GM23338 (cell line): ENCODE results near the gene CTDP1. TPM values are rescaled to one million over a fixed set of nuclear protein-coding genes. Genes with fewer than 3 reads are reported as not detected.

Source experiments
- ATAC-seq: fragments of 200-7000 bp; cut with Tn5 transposase; 3 replicates; pipeline ENCODE4 v1.9.1; 2020
- DNase-seq: peaks from one replicate; pipeline ENCODE4 v3.0.0-alpha.2; 2015; ENCODE audit warnings: low spot score
- H2AFZ ChIP-seq: fragments of 200-600 bp; sonication (generic); 2 replicates; pipeline ENCODE4 v1.8.0; 2016; ENCODE audit warnings: antibody characterized with exemption, mild to moderate bottlenecking, moderate library complexity
- H3F3A ChIP-seq: fragments of 200-600 bp; sonication (generic); replicated peaks from 2 replicates; pipeline ENCODE4 v1.8.0; 2017; ENCODE audit warnings: antibody characterized with exemption, mixed run types, low read depth
- H3K27ac ChIP-seq: fragments of 200-600 bp; sonication (generic); 2 replicates; pipeline ENCODE4 v1.6.1; 2016; ENCODE audit warnings: low read depth
- H3K27me3 ChIP-seq: fragments of 200-600 bp; sonication (generic); 2 replicates; pipeline ENCODE4 v1.8.0; 2016; ENCODE audit warnings: mild to moderate bottlenecking, mixed run types, moderate library complexity; ENCODE audit not compliant: insufficient read depth
- H3K36me3 ChIP-seq: fragments of 200-600 bp; sonication (generic); 2 replicates; pipeline ENCODE4 v1.8.0; 2016; ENCODE audit warnings: mild to moderate bottlenecking; ENCODE audit not compliant: insufficient read depth
- H3K4me1 ChIP-seq: fragments of 200-600 bp; sonication (generic); 2 replicates; pipeline ENCODE4 v1.8.0; 2016; ENCODE audit warnings: mild to moderate bottlenecking, moderate library complexity; ENCODE audit not compliant: insufficient read depth
- H3K4me2 ChIP-seq: fragments of 200-600 bp; sonication (generic); 2 replicates; pipeline ENCODE4 v1.7.1; 2017; ENCODE audit warnings: mixed run types
- H3K4me3 ChIP-seq: fragments of 200-600 bp; sonication (generic); 2 replicates; pipeline ENCODE4 v1.6.1; 2016; ENCODE audit warnings: mixed run types
- H3K79me2 ChIP-seq: fragments of 200-600 bp; sonication (generic); replicated peaks from 2 replicates; pipeline ENCODE4 v1.8.0; 2017; ENCODE audit warnings: mild to moderate bottlenecking; ENCODE audit not compliant: insufficient read depth
- H3K9me2 ChIP-seq: fragments of 200-600 bp; sonication (generic); 2 replicates; pipeline ENCODE4 v1.8.0; 2017; ENCODE audit not compliant: insufficient read depth
- H4K20me1 ChIP-seq: fragments of 200-600 bp; sonication (generic); replicated peaks from 2 replicates; pipeline ENCODE4 v1.8.0; 2017; ENCODE audit warnings: mild to moderate bottlenecking; ENCODE audit not compliant: insufficient read depth
- H3K27ac Mint-ChIP-seq: 2 replicates; pipeline ENCODE4 v1.8.0; 2020; ENCODE audit warnings: inconsistent platforms, mild to moderate bottlenecking, moderate library complexity, mixed read lengths
- H3K27me3 Mint-ChIP-seq: 3 replicates; pipeline ENCODE4 v1.8.0; 2022; ENCODE audit warnings: low read depth, mild to moderate bottlenecking, moderate library complexity, mixed read lengths, inconsistent platforms; ENCODE audit not compliant: insufficient read depth, poor library complexity
- H3K36me3 Mint-ChIP-seq: 3 replicates; pipeline ENCODE4 v1.8.0; 2021; ENCODE audit warnings: low read depth, mild to moderate bottlenecking, inconsistent platforms, moderate library complexity, mixed read lengths
- H3K4me1 Mint-ChIP-seq: 3 replicates; pipeline ENCODE4 v1.8.0; 2020; ENCODE audit warnings: mild to moderate bottlenecking, inconsistent platforms, mixed read lengths
- H3K4me3 Mint-ChIP-seq: 3 replicates; pipeline ENCODE4 v1.8.0; 2021; ENCODE audit warnings: moderate library complexity, mild to moderate bottlenecking, inconsistent platforms, mixed read lengths
- H3K9me3 Mint-ChIP-seq: 3 replicates; pipeline ENCODE4 v1.8.0; 2020; ENCODE audit warnings: moderate library complexity, mild to moderate bottlenecking, inconsistent platforms, mixed read lengths
- ETS1 ChIP-seq: IDR thresholded peaks from 2 replicates; pipeline ENCODE4 v1.6.1; 2016; ENCODE audit warnings: antibody characterized with exemption
- EZH2 ChIP-seq: fragments of 200-600 bp; sonication (generic); IDR thresholded peaks from one replicate; pipeline ENCODE4 v1.8.0; 2017; ENCODE audit warnings: antibody characterized with exemption, mild to moderate bottlenecking, low read depth; ENCODE audit not compliant: unreplicated experiment
- JUNB ChIP-seq: IDR thresholded peaks from one replicate; pipeline ENCODE4 v1.6.1; 2016; ENCODE audit warnings: antibody characterized with exemption; ENCODE audit not compliant: unreplicated experiment
- NANOG ChIP-seq: IDR thresholded peaks from 2 replicates; pipeline ENCODE4 v1.6.1; 2016; ENCODE audit warnings: antibody characterized with exemption, borderline replicate concordance
- REST ChIP-seq: IDR thresholded peaks from one replicate; pipeline ENCODE4 v1.6.1; 2018; ENCODE audit warnings: antibody characterized with exemption; ENCODE audit not compliant: unreplicated experiment
- STAT1 ChIP-seq: IDR thresholded peaks from one replicate; pipeline ENCODE4 v1.6.1; 2016; ENCODE audit warnings: antibody characterized with exemption; ENCODE audit not compliant: unreplicated experiment
- ZNF114 ChIP-seq: fragments of 250-450 bp; sonication (Bioruptor Pico); IDR thresholded peaks from 2 replicates; pipeline ENCODE4 v1.5.0; 2020; ENCODE audit warnings: mild to moderate bottlenecking, moderate library complexity
- ZNF462 ChIP-seq: fragments of 250-450 bp; sonication (Bioruptor Pico); IDR thresholded peaks from 2 replicates; pipeline ENCODE4 v1.5.0; 2020; ENCODE audit warnings: mild to moderate bottlenecking, moderate library complexity
- polyA plus RNA-seq: library from polyadenylated mRNA; unstranded; fragments of >200 nt; fragmentation: Nextera tagmentation; extraction: Ambion mirVana; gene quantifications from 2 replicates; pipeline ENCODE4 v1.2.1, GENCODE V29; 2016
- total RNA-seq: library from RNA; depleted of rRNA; stranded (reverse); fragments of >200 nt; shearing (Covaris generic); gene quantifications from 2 replicates; pipeline ENCODE4 v1.2.3, GENCODE V29; 2014
- TF ChIP-seq, protein P1 (sequence below), 2 experiments: fragments of 200-600 bp in 1 of 2; sonication (generic) in 1 of 2; conservative IDR thresholded peaks; 2 replicates each; pipeline versions ENCODE4 v1.5.1 to v1.6.1; 2016 to 2017; ENCODE audit warnings: antibody characterized with exemption in 2 of 2, low read depth in 2 of 2, mild to moderate bottlenecking in 2 of 2, moderate library complexity in 1 of 2

CTDP1 gene
- total and polyA plus RNA-seq, 2 experiments from 2014 or later, result 9.4 to 51.6 TPM

- TF ChIP-seq REST, result no peak
- TF ChIP-seq STAT1, result no peak
- TF ChIP-seq NANOG, result no peak
- no peak for TF ChIP-seq ETS1
Observed at GRCh38 chr18:79634186-79634585, 45.4 kb upstream of the CTDP1 start (continued).

GRCh38 chr18:79634593-79635426, 44.8 kb upstream of the CTDP1 start:
- Histone ChIP-seq H3K79me2 (no peaks in the 10 kb centered on the region), H3F3A (no peaks in the 10 kb centered on the region), H3K27me3 (0 out of 2 replicates have a peak, but pooled peaks cover 5% of the 10 kb centered on the region), H3K4me1 (no peaks in the 10 kb centered on the region), H2AFZ (no peak overlapping the region), H3K27ac (no peak overlapping the region), H3K36me3 (no peaks in the 10 kb centered on the region), H4K20me1 (no peaks in the 10 kb centered on the region; the same call in 1 of the 2 replicates), H3K4me3 (no peak overlapping the region), H3K4me2 (no peak overlapping the region), H3K9me2 (no peaks in the 10 kb centered on the region)
- Mint-ChIP-seq H3K4me3 (no peak overlapping the region), H3K9me3 (peaks cover 23% of the 10 kb centered on the region), H3K4me1 (peaks cover 3% of the 10 kb centered on the region; the same call in 1 of the 3 replicates), H3K27ac (no peak overlapping the region), H3K36me3 (peaks cover 9% of the 10 kb centered on the region), H3K27me3 (peaks cover 21% of the 10 kb centered on the region)
- no peak for DNase-seq
- no peak for ATAC-seq
- TF ChIP-seq NANOG (no peak), ZNF462 (CRISPR knock-in tag) (no peak), ETS1 (no peak), STAT1 (no peak), EZH2 (no peak), ZNF114 (CRISPR knock-in tag) (no peak), JUNB (no peak)
- TF ChIP-seq, protein P1, sequence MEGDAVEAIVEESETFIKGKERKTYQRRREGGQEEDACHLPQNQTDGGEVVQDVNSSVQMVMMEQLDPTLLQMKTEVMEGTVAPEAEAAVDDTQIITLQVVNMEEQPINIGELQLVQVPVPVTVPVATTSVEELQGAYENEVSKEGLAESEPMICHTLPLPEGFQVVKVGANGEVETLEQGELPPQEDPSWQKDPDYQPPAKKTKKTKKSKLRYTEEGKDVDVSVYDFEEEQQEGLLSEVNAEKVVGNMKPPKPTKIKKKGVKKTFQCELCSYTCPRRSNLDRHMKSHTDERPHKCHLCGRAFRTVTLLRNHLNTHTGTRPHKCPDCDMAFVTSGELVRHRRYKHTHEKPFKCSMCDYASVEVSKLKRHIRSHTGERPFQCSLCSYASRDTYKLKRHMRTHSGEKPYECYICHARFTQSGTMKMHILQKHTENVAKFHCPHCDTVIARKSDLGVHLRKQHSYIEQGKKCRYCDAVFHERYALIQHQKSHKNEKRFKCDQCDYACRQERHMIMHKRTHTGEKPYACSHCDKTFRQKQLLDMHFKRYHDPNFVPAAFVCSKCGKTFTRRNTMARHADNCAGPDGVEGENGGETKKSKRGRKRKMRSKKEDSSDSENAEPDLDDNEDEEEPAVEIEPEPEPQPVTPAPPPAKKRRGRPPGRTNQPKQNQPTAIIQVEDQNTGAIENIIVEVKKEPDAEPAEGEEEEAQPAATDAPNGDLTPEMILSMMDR (conservative IDR thresholded peaks at IDR 0.05; ENCODE audit: low read depth in 2 of 2), result no peak
